ENCODE measurements around the gene SBNO1.
"Not testable (repeated sequence)": the region's sequence is repeated elsewhere in the genome, so short reads cannot be mapped to it uniquely, and the experiment has no call there.

Gene SBNO1

DNA sequence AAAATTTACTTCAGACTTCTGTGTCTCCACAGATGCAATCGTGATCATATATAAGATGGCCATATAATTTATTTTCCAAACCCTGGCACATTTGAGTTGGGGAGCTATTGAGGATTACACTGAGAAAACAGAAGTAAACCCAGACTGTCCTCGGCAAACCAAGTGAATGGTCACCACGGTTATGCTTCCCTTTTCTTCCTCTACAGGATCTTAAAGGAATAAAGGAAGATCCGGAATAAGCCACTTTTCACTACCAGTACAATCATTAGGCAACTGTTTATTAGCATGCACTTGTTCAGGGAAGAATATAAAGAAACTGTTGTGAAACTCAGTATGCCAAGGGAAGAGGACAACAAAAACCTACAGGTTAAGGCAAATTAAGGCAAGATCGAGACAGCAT lies 27.6 kb downstream of the SBNO1 start:
- no peak for DNase-seq

DNA sequence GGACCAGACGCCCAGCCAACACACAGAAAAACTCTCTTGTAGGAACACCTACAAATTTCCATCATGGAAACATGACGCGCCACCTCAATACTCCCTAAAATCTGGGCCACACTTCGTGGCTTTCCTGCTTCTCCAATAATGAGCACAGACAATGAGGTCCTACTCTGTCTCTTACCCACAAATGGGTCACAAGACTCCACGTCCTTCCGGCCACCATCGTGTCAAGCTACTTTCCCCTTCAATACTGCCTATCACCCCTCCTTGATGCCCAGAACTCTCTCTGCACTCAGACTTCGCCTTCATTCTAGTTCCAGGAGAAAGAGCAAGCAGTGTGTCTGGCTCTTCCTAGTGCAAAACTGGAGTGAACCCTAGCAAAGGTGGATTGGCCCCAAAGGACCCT lies 28.1 kb downstream of the SBNO1 start:
- DNase-seq = no peak

DNA sequence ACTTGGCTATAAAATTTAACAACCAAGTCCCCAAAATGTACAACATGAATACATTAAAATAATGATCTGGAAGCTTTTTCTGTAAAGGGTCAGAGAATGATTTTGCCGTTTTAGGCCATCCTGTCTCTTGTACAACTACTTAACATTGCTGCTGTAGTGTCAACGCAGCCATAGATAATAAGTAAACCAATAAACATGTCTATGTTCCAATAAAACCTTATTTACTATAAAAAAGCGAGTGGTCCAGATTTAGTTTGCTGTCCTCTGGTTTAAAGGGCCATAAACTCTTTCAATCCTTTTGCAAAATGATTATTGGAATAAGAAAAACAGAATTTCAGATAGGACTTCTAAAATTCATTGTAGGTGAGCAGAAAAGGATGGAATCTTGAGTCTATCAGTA lies 29.2 kb downstream of the SBNO1 start:
- DNase-seq = no peak

DNA sequence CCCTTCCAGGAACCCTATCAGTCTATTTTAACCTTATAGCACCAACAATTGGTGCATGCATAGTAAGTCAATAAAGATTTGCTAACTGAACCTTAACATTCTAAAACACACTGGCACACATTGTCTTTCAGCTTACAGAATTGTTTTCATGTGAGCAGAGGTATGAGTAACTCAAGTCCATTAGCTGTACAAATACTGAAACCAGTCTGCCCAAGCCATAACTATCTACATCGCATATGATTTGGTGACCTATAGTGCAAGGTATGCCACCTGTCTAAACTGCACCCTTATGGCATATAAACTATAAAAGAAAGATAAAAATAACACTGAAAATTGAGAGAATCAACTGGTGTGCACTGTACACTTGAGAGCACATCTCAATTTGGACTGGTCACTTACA lies 34.8 kb downstream of the SBNO1 start:
- DNase-seq = no peak

DNA sequence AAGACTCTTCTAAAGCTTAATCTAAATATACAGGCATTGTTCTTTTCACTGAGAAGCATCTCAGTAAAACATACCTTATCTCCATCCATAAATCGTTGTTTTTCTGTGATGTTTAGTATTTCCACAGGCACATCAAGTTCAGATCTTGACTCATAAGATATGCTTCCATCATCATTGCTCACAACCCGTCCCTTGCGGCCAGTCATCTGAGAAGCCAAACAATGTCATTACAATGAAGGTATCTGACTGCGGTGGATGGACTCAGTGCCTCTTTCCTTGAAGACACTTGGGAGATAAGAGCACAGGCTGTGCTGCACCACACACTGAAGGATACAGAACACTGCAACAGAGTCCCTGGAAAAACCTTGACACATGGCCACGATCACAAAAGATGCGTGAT lies 44.8 kb downstream of the SBNO1 start:
- DNase-seq = no peak

DNA sequence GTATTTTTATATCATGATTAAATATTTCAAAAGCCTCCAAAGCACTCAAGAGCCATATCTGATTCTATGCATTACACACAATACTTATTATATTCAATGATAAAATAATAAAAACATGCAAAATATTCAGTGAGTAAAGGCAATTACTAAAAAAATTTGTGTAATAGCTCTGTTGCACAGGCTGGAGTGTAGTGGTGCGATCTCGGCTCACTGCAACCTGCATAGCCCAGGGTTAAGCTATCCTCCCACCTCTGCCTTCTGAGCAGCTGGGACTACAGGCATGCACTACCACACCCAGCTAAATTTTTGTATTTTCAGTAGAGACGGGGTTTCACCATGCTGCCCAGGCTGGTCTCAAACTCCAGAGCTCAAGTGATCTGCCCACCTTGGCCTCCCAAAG lies 45.4 kb downstream of the SBNO1 start:
- no peak for DNase-seq

DNA sequence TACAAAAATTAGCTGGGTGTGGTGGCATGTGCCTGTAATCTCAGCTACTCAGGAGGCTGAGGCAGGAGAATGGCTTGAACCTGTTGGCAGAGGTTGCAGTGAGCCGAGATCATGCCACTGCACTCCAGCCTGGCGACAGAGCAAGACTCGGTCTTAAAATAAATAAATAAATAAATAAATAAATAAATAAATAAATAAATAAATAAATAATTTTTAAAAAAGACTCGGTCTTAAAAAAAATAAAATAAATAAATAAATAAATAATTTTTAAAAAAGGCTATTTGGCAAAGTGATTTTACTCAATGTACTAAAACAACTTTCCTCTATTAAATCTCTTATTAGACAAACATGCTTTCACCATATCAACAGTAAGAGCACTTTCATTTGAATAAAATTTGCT lies 51.6 kb downstream of the SBNO1 start:
- DNase-seq = not testable (repeated sequence)

DNA sequence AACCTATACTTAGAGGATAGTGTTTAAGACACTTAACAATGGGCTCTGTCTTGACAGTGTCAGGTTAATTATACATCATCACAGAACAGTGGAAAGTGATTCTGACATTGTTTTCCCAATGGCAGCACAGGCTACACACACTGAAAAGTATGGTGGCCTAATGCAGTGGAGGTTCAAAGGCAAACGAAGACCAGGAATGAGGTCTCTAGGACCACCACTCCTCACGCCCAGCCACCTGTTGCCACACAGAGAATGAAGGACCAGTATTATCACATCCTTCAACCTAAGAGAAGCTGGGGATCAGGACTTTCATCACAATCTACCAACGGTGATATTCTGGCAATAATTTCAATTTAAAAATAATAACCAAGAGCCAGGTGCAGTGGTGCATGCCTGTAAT lies 58.4 kb downstream of the SBNO1 start:
- no peak for DNase-seq

DNA sequence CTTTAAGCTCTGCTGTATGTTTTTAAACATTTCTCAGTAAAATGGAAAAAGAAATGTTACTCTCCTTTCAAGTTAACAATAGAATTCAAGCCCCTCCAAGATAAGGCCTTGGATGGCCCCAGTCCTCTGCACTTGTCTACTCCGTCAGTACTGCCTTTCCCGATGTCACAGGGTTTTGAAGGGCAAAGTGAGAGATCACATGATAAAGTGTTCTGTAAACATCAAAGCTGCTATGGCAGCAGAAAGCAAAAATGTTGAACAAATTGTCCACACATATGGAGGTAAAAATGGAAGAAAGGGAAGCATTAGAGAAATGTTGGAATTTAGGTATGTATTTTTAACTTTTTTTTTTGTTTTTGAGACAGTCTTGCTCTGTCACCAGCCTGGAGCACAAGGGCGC lies 59.5 kb downstream of the SBNO1 start:
- DNase-seq = no peak

DNA sequence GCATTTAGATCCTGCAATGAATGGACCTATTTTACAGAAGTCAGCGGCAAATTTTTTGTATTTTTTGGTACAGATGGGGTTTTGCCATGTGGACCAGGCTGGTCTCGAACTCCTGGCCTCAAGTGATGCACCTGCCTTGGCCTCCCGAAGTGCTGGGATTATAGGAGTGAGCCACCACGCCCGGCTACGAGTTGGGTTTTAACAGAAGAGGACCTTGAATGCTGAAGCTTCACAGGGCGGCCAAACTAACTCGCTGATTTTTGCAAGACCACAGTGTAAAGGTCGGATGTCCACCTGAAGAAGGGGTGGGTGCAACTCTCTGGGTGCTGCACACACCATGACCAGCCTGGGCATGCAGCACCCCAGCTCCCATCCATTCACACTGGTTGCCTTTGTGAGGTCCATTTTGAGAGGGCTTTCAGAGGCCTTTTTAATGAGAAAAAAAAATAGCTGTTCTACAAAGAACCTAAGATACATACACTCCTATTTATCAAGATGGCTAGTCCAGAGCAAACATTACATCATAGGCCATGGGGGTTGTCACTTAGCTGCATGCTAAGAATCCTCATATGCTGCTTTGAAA lies 71.4 kb downstream of the SBNO1 start:
- no peak for DNase-seq

DNA sequence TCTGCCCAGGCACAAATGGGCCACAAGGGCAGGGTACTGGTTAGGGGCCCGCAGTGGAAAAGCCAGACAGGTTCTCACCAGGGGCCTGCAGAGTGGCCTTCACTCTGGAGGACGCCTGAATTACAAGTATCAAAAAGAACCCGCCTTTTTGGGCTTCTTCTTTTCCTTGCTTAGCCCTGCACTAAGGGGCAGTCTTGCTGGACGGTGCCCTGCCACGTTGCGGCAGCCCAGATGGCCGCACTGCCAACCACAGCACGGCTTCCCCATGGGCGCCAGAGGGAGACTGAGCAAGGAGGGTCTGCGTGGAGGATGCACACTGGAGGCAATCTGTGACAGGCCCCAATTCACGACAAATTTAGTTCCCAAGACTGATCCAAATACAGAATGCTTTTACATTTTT lies 74.7 kb downstream of the SBNO1 start:
- no peak for DNase-seq

DNA sequence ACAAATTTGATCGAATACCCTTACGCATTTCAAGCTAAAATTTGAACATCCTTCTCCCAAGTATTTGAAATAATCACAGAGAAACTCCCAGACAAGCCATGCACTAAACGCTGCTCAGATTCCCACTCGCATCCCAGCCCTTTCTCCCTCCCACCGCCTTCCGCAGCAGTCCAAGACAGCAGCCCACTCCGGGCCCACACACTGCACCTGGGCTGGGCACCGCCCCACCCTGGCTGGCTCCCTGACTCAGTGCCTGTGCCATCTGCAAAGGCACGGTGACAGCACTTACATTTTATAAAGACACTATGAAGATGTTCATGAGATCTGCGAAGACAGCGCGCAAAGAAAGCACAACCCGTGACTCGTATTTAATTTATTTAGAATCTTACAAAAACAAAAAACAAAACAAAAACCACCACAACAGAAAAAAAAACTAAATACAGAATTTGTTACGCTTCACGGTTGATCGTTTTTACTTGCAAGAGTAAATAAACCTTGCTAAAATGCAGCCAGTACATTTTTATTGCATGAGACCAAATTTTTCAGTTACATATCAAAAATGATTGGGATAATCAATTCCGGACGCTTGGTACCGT lies 75.8 kb downstream of the SBNO1 start:
- no peak for DNase-seq

DNA sequence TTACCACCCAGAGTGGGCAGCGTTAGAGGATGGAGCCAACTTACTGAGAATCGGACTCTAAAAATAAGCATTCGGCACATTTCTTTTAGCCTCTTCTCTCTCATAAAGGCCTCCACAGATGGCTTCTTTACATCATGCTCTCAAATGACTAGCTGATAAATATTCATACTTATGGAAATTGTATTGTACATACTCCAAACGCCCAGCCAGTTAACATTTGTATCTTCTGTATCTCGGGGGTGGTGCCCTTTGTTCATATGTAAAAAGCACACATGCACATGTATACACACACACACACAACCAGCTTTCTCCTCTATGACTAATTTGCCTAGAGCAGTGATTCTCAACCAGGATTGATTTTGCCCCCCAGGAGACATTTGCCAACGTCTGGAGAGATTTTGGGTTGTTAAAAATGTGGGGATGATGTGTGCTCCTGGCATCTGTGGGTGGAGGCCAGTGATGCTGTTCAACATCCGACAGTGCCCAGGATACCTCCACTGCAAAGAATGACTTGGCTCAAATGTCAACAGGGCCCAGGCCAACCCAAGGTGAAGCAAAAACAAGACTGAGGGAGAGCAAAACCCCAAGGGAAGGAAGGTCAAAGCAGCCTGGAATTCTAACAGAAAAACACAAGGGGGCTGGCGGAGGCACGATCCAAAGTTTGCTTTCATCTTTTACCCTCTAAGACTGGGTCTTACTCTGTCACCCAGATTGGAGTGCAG lies 77.8 kb downstream of the SBNO1 start:
- no peak for DNase-seq

DNA sequence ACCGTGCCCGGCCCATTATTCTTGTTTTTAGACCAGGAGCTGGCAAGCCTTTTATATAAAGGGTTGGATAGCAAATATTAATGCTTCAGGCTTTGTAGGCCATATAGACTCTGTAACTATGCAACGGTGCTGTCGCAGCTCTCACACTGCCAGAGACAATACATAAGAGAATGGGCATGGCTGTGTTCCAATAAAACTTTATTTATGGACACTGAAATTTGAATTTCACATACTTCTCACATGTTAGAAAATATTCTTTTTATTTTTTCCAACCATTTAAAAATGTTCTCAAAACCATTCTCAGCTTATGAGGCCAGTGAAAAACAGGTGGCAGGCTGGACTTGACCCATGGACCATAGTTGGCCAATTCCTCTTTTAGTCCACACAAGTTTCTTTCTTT lies 80.0 kb downstream of the SBNO1 start:
- no peak for DNase-seq

DNA sequence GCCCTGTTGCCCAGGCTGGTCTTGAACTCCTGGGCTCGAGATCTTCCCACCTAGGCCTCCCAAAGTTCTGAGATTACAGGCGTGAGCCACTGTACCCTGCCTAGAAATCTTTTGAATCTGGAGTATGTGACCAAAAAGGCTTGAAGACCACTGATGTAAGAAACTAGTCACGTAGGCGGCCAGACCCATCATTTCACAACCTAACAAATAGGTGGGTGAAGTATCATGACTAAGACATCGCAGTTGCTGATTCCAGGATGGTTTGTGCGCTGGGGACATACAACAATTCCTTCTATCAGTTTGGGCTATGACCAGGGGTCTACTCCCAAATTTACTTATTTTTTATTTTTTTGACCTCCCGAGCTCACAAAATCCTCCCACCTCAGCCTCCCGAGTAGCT lies 81.2 kb downstream of the SBNO1 start:
- no peak for DNase-seq

DNA sequence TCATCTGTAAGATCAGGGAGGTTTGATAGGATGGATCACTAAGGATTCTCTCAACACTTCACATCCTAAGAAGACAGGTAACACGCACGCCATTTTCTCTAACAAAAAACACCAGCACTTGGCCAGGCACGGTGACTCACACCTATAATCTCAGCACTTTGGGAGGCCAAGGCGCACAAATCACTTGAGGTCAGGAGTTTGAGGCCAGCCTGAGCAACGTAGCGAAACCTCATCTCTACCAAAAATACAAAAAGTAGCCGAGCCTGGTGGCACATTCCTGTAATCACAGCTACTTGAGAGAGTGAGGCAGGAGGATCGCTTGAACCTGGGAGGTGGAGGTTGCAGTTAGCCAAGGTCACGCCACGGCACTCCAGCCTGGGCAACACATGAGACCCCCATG lies 82.5 kb downstream of the SBNO1 start:
- no peak for DNase-seq

DNA sequence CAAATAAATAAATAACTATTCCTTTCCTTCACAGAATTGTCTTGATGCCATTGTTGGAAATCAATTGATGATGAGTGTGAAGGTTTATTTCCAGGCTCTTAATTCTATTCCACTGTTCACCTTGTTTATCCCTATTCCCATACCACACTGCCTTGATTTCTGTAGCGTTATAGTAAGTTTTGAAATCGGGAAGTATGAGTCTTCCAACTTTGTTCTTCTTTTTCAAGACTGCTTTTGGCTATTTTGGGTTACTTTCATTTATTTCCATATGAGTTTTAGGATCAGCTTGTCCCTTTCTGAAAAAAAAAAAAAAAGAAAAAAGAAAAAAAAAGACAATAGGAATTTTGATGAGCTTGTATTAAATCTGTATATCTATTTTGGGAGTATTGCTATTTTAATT lies 83.7 kb downstream of the SBNO1 start:
- no peak for DNase-seq

DNA sequence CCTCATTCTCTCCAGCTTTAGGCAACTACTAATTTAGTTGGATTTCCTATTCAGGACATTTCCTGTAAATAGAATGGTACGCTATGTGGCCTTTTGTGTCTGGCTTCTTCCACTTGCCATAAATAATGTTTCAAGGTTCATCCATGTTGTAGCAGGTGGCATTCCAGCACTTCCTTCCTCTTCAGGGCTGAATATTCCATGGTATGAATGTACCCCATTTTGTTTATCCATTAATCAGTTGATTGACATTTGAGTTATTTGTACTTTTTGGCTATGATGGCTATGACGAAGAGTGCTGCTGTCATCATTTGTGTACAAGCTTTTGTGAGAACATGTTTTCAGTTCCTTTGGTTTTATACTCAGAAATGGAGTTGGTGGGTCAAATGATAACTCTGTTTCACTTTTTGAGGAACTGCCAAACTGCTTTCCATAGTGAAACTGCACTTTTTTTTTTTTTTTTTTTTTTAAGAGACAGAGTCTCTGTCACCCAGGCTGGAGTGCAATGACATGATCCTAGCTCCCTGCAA lies 86.5 kb downstream of the SBNO1 start:
- no peak for DNase-seq

DNA sequence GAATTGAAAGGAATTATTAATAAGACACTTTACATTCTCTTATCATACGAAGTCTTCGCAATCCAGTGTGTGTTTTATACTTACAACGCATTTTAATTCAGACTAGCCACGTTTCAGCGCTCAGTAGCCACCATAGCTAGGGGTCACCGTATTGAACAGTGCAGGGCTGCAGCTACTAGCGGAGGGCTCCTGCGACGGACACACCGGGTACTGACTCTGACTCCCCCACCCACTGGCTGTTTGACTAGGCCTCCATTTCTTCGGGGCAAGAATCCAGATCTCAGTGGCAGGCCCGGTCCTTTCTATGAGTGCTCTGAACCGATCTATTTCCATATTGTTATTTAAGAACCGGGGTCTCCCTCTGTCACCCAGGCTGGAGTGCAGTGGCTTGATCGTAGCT lies 91.5 kb downstream of the SBNO1 start:
- no peak for DNase-seq

DNA sequence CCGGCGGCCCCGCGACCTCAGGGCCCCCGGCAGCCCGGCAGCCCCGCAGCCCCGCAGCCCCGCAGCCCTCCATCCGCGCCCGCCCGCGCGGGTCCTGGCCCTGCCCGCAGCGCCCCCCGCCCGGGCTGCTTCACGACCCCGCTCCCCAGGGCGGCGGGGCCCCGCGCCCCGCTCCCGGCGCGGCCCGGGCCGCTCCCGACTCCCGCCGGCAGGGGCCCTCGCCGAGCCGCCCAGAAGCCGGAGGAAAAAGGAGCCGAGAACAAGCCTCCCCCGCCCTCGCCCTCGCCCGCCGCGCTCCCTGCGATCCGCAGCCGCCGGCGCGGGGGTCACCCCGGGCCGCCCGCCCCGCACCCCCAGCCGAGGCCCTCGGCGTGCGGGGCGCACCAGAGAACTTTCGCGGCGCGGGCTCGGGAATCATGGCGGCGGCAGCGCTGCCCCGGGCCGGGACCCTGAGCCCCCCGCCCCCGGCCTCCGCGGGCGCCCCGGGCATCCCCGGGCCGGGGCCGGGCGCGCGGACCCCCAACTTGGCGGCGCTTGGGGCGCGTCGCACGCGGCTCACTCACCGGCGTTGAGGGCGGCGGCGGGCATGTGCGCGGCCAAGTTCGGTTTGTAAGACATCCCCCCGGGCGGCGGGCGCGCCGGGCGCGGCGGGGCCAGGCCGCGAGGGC lies 93.5 kb downstream of the SBNO1 start:
- DNase-seq = peak; percentile 52

DNA sequence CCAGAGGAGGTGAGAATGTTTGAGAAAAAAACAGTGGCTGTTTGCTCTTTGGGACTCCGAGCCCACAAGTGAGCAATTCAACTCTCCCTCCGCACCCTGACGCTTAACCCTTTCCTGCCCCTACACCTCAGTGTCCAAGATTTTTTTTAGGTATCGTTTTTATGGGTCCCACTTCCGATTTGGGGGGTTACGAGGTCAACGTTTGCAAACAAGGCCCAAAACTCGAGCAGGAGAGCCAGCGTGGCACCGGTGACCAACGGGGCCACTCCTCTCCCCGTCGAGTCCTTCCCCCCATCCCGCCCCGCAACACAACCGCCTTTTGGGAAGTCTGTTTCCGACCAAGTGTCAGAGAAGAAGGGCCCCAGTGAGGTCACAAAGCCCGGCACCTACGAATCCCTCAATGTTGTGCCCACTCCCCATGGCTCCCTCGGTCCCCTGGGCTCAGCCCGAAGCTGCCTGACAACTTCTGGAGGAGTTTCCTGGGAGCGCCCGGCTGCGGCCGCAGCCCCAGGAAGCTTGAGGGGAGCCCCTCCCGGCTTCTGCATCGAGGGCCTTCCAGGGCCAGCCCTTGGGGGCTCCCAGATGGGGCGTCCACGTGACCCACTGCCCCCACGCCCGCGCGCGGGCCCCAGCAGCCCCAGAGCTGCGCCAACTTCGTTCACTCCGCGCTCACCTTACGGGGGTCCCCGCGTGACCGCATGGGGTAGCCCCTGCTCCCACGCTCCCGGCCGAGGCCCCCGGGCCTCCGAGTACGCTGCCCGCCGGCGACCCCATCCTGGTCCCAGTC lies 94.2 kb downstream of the SBNO1 start:
- no peak for DNase-seq

DNA sequence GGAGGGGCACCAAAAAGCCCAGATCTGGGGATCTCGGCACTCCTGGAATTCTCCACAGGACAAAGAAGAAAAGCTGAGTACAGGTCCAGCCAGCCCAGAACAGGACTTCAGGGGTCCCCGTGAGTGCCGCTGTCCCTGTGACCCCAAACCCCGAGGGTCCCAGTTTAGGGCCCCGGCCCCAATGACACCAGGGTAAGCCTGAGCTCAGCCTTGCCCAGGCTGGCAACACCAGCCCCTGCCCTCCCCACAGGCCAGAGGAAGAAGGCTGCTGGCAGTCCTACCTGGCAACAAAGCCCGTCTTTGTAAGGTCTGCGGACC lies 94.8 kb downstream of the SBNO1 start:
- no peak for DNase-seq

DNA sequence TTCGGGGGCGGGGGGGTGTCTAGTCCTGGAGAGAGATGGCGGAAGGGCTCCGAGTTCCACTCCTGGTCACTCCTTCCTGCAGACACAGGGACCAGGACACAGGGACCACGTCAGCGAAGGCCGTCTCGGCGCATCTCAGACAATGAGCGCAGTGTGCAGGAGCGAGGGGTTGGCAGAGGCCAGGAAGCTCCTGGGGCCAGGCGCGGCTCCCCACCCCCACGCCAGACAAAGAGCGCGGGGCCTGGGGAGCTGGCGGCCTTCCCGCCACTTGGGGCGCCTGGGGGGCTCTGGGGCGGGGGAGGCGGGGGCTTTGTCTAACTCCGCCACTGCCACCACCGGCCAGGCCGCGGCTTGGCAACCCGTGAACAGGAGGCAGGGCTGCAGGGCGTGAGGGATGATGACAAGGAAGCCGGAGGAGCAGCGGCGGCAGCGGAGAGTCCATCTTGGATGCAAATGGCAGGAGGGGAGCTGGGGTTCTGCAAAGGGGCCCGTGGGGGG lies 95.2 kb downstream of the SBNO1 start:
- DNase-seq = peak; percentile 24
